ENCODE data around the gene RRP8.

Gene RRP8

DNA sequence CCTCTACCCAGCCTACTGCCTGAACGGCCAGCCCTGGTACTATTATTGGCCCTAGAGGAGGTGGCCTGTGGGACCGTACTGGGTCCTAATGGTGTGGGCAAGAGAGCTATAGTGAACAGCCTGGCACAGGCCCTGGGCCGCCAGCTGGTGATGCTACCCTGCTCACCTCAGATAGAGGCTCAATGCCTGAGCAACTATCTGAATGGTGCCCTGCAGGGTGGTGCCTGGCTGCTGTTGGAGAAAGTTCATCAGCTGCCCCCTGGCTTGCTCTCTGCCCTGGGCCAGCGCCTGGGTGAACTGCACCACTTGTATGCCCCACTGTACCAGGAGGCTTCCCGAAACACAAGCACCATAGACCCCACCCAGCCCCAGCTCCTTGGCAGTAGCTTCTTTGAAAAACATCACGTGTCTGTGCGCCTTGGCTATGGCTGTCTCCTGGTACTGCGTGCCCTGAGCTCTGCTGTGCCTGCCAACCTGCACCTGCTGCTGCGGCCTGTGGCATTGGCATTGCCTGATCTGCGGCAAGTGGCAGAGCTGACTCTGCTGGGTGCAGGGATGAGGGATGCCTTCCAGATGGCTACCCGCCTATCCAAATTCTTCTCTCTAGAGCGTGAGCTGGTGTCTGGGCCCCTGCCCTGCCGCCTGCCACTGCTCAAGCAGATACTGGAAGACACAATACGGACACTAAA, 57.4 kb downstream of the RRP8 start:
- H3K4me3 ChIP-seq, result no peak overlapping the region
- H3K36me3 ChIP-seq, result peaks cover 12 to 57% (median 33%) of the 10 kb centered on the region in 11 experiments; a peak in 20 of 22 replicates
- no peaks in the 10 kb centered on the region for H3K4me1 ChIP-seq
- H3K4me2 ChIP-seq, result no peak overlapping the region
- no peak overlapping the region for H3K27ac ChIP-seq
- H3K9me3 ChIP-seq (replicated peaks in 1 of 11), result no peaks in the 10 kb centered on the region
- H4K20me1 ChIP-seq, result peaks cover 0 to 6% (median 0%) of the 10 kb centered on the region in 11 experiments; a peak in 1 of 22 replicates
- TF ChIP-seq Cebpa-rat (IDR thresholded peaks at IDR 0.05), result no peak
- no peak overlapping the region for H3K9ac ChIP-seq
- H3K27me3 ChIP-seq, result no peaks in the 10 kb centered on the region
